ENCODE data around the gene ZNF710. TPM values are rescaled to one million over a fixed set of nuclear protein-coding genes. Genes with fewer than 3 reads are reported as not detected.

Gene ZNF710
- total RNA-seq, 1 experiment from 2014 or later, result 10.0 TPM

DNA sequence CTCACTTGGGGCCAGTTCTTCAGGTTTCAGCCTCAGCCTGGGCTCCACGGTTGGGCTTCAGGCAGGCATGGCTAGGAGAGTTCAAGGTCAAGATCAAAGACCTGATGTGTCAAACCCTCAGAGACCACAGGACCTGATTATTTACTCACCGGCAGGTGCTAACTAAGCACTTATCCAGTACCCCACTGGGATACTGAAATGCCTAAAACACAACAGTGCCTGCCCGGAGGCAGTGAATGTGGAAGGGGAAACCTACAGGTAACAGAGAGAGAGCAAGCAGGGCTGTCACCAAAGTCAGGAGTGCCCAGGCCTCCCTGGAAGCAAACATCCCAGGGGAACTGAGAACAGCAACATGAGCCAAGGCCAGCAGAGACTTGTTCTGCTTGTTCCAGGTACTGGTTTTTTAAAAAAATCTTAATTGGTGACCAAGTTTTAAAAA is 94.4 kb downstream of the ZNF710 start:
- intact Hi-C loops (cut with micrococcal nuclease), result no loop called here
- DNase-seq (ENCODE audit: low read depth, low spot score) (no peak), ATAC-seq (peak; percentile 31; the same call in 1 of the 2 replicates)
- no peaks in the 10 kb centered on the region for H3K79me2 ChIP-seq (ENCODE audit: insufficient read depth, low read length)
- no peak overlapping the region for H3K9ac ChIP-seq (ENCODE audit: low read length)
- CTCF ChIA-PET, result interaction anchor here (0.9 to 1.1 kb wide), 2 partner anchors 9 kb away, joined by 3 to 4 read pairs; no protein-coding TSS in a partner anchor
- no peak overlapping the region for H3K27ac ChIP-seq (ENCODE audit: low read depth, low read length)
- TF ChIP-seq TCF7L2 (IDR thresholded peaks at IDR 0.05; ENCODE audit: borderline replicate concordance, extremely low read depth, insufficient read depth, insufficient read length) (peak; percentile 79), ZBTB33 (IDR thresholded peaks at IDR 0.05; ENCODE audit: extremely low read depth, insufficient replicate concordance, low read length) (no peak), CBX3 (IDR thresholded peaks at IDR 0.05; ENCODE audit: low read depth) (no peak), REST (IDR thresholded peaks at IDR 0.05; ENCODE audit: low read depth) (no peak), JUND (IDR thresholded peaks at IDR 0.05) (no peak), CEBPB (IDR thresholded peaks at IDR 0.05; ENCODE audit: low read depth) (no peak)
- H3K4me3 ChIP-seq (replicated peaks in 1 of 2; ENCODE audit: low read depth in 1 of 2, low read length in 2 of 2), result no peak overlapping the region
- H2AFZ ChIP-seq (ENCODE audit: low read depth, low read length, poor library complexity, severe bottlenecking), result no peak overlapping the region
- H3K9me3 ChIP-seq (ENCODE audit: control insufficient read depth in 1 of 2, insufficient read depth in 1 of 2, low read depth in 1 of 2, low read length in 2 of 2), result no peaks in the 10 kb centered on the region
- peaks cover 14 to 24% of the 10 kb centered on the region in 2 experiments for H3K4me1 ChIP-seq (ENCODE audit: control insufficient read depth in 1 of 2, insufficient read depth in 2 of 2, low read length in 2 of 2)
- H3K27me3 ChIP-seq (ENCODE audit: insufficient read depth, low read length), result no peaks in the 10 kb centered on the region
- RAD21 ChIA-PET (ENCODE audit: low non-redundant PET in 1 of 2, low total read pairs in 2 of 2, uncharacterized antibody in 2 of 2, unreplicated experiment in 2 of 2), result no interaction called here
- POLR2A ChIA-PET, result no interaction called here
- H3K9me2 ChIP-seq (ENCODE audit: insufficient read depth), result no peaks in the 10 kb centered on the region
- H3K4me2 ChIP-seq (ENCODE audit: low read length), result no peak overlapping the region; the same call in 1 of the 2 replicates
- no peaks in the 10 kb centered on the region for H4K20me1 ChIP-seq (ENCODE audit: insufficient read depth)
- BruUV-seq (replicated peaks), result no TSS peak
- H3K36me3 ChIP-seq (ENCODE audit: control insufficient read depth in 1 of 2, insufficient read depth in 2 of 2, low read length in 2 of 2), result no peaks in the 10 kb centered on the region
